Renal cortex interstitium (tissue), 11 donors: ENCODE results near the gene ACTR6. TPM values are rescaled to one million over a fixed set of nuclear protein-coding genes. Genes with fewer than 3 reads are reported as not detected.
"Not testable (repeated sequence)": the region's sequence is repeated elsewhere in the genome, so short reads cannot be mapped to it uniquely, and the experiment has no call there.

Experiments used
- DNase-seq, 11 donors: peaks; one replicate each; pipeline ENCODE4 v3.0.0-alpha.2; 2013; ENCODE audit warnings: low read depth in 9 of 11, low spot score in 4 of 11; ENCODE audit errors: extremely low read depth in 1 of 11
- polyA plus RNA-seq, 3 donors: library from polyadenylated mRNA; unstranded; fragments of 120-200 nt; gene quantifications; one replicate each; pipeline ENCODE4 v1.2.1, GENCODE V29; 2013; ENCODE audit not compliant: insufficient read length in 3 of 3

The ACTR6 gene
- polyA plus RNA-seq, 3 donors, result 33.5 to 39.4 (median 34.2) TPM

DNA sequence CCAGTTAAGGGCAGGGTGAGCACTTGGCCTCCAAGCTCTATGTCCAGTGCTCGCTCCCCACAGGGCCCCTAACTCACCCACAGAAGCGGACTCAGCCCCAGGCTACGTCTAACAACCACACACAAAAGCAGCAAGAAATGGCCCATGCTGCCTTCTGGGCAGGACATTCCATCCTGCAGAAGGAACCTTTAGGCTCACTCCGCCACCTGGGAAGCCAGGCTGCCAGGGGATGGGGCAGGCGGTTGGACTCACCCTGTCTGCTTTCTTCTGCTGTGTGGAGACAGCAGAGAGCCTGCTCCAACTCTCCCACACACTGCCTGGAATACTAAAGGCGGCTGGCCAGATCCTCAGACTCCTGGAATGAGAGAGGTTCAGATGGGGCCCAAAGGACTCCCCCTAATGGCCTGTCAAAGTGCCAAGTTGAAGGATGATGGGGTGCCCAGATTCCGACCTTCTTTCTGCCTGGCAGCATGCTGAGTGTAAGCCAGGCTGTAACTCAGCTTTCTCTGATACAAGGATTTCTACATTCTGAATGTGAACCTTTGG, 30.2 kb upstream of the ACTR6 start:
- no peak for DNase-seq

- DNase-seq, result peak in 4 of 11 donors; percentile 12 to 32 (median 20)
These were observed 29.4 kb upstream of the ACTR6 start for GRCh38 chr12:100171248-100171647.

- no peak for DNase-seq
These were observed 27.5 kb upstream of the ACTR6 start for GRCh38 chr12:100173111-100173510.

GRCh38 chr12:100174495-100174894, 26.1 kb upstream of the ACTR6 start:
- DNase-seq, result no peak

- not testable (repeated sequence) for DNase-seq
These were observed 24.1 kb upstream of the ACTR6 start for GRCh38 chr12:100176493-100176892.

DNA sequence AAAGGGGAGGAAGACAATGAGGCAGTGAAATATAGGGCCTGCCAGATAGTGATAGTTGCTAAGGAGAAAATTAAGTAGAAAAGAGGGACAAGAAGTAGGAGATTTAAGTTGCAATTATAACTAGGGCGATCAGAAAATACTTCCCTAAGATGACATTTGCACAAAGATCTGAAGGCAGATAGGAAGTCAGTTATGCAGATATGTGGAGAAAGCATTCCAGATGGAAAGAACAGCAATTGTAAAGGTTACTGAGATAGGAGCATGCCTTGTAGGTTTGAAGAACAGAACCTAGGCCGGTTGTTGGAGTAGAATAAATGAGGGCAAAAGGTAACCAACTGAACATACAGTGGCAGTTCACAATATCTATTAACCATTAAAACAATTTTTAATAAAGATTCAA, 21.4 kb upstream of the ACTR6 start:
- DNase-seq, result no peak

- no peak for DNase-seq
These were observed 16.0 kb upstream of the ACTR6 start for GRCh38 chr12:100184549-100185145.

- no peak for DNase-seq
These were observed 15.2 kb upstream of the ACTR6 start for GRCh38 chr12:100185361-100185894.

- no peak for DNase-seq
These were observed 14.5 kb upstream of the ACTR6 start for GRCh38 chr12:100186071-100186470.

- no peak for DNase-seq
These were observed 13.5 kb upstream of the ACTR6 start for GRCh38 chr12:100187068-100187467.

GRCh38 chr12:100187857-100188519, 12.6 kb upstream of the ACTR6 start:
- DNase-seq, result no peak

GRCh38 chr12:100188888-100189635, 11.6 kb upstream of the ACTR6 start:
- not testable (repeated sequence) for DNase-seq

- DNase-seq, result no peak
These were observed 10.8 kb upstream of the ACTR6 start for GRCh38 chr12:100189636-100190394.

DNA sequence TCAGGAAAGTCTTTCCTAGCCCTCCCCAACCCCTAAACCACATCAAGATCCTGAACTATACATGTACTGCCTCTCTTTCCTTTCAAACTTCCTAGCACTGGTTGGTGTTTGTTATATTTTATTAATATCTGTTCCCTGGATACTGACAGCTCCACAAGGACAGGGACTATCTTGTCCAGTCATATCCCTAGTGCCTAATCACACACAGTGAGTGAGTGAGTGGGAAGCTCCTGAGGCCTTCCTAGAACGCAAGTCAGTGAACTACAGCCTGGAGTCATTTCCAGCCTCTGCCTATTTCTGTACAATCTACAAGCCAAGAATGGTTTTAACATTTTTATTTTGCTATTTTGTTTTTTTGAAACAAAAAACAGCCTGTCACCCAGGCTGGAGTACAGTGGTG, 7.5 kb upstream of the ACTR6 start:
- DNase-seq, result no peak

- DNase-seq, result no peak
These were observed 3.1 kb upstream of the ACTR6 start for GRCh38 chr12:100197486-100197885.

- no peak for DNase-seq
These were observed 1.6 kb upstream of the ACTR6 start for GRCh38 chr12:100199023-100199346.

DNA sequence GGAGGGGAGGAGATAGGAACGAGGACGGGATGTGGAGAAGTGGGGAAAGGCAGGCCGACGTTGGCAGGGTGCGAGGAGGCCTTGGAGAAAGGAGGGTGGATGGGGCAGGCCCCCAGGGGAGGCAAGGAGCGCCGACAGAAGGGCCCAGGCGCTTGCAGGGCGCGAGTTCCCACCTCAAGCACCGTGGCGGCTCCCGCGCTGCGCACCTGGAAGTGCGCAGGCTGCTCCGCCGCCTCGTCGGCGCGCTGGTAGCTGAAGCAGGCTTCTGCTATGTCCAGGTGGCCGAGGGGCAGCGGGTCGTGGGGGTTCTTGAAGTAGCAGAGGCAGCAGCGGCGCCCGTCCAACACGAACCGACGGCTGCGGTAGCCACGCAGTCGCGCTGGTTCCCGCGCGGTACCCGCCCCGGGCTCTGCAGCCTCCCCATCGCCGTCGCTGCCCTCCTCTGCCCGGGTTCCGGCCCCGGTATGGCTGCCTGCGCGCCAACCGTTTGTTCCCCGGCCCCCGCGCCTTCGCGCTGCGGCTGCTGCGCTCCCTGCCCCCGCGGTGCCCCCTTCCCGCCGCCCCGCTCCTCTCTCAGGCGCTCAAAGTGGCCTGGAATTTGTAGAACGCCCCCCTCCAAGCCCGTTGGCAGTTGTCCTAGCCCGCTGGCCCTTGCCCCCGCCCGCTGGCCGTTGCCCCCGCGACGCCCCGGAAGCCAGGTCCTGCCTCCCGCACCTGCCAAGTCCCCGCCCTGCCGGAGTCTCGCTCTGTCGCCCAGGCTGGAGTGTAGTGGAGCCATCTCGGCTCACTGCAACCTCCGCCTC, 1.1 kb upstream of the ACTR6 start:
- peak in 10 of 11 donors; percentile 9 to 57 (median 38) for DNase-seq

DNA sequence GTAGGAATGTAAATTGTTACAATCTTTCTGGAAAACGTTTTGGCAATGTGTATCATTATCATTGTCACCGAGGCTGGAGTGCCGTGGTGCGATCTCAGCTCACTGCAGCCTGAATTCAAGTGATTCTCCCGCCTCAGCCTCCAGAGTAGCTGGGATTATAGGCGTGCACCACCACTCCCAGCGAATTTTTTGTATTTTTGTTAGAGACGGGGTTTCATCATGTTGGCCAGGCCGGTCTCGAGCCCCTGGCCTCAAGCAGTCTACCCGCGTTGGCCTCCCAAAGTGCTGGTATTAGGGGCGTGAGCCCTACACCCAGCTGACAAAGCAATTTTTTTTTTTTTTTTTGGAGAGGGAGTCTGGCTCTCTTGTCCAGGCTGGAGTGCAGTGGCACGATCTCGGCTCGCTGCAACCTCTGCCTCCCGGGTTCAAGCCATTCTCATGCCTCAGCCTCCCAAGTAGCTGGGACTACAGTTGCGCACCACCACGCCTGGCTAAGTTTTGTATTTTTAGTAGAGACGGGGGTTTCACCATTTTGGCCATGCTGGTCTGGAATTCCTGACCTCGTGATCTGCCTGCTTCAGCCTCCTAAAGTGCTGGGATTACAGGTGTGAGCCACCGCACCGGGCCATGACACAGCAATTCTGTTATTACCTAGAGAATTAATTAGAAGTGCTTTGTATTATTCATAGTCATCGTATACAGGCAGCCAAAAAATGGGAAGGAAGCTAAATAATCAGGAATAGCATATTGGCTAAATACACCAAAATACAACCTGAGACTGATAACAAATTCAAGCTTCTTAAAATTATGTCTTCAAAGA, 1.2 kb downstream of the ACTR6 start:
- no peak for DNase-seq
